ENCODE results near the gene KCTD16.

The KCTD16 gene

DNA sequence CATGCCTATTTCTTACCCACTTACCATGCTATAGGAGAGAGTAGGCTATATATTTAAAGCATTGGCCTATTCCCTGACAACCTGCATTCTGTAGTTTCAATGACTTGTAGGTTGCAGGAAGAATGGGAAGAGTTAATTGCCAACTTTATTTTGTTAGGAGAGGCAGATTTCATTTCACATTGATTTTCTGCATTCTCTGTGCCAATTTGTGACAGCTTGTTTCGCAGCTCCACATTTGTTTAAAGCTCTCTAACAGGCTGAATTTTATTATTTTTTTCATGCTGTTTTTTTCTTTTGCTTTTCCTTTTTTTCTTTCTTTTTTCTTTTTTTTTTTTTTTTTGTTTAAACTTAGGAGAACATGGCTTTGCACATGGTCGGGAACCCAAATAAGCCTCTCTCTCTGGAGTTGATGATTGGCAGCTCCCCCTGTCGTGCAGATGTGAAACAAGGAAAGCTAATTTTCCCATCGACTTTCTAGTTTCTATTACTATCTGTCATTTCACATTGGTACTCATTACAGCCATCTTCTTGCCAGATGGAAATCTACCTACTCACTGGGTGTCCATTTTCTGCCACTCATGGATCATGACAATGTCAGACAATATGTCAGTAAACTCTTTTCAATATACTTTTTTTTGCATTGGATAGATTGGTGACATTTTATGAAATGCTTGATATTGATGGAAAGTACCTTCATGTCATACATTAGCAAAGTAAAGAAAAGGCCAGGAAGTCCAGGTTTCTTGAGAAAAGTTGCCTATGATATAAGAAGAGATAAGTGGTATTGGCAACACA, 223.2 kb downstream of the KCTD16 start:
- in situ Hi-C loops (cut with HindIII; ENCODE audit: low sequenced_read_pairs), result no loop called here

DNA sequence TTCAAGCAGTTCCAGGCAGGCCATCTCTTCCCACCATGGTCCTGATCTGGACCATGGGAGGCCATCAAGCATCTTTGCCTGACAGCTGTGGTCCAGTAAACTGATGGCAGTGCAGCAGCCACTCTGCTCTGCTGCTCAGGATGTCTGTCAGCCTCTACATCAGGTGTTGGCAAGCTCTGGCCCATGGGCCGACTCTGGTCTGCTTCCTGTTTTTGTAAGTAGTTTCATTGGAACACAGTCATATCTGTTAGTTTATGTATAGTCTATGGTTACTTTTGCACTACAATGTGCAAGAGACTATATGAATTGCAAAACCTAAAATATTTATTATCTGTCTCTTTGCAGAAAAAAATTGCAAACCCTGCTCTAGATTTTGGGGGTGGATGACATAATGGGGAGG, 225.0 kb downstream of the KCTD16 start:
- in situ Hi-C loops (cut with HindIII; ENCODE audit: low sequenced_read_pairs), result no loop called here

DNA sequence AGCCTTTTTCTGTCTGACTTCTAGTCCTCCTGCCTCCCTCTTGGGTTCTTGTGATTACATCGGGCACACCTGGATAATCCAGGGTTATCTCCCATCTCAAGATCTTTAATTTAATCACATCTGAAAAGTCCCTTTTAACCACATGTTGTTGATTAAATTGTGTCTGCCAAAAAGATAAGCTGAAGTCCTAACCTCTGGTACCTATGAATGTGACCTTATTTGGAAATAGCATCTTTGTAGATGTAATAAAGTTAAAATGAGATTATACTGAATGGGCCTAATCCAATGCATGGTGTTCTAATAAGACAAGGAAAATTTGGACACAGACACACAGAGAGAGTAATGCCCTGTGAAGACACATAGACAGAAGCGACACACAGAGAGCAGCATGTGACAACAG, 232.4 kb downstream of the KCTD16 start:
- in situ Hi-C loops (cut with HindIII; ENCODE audit: low sequenced_read_pairs), result no loop called here

DNA sequence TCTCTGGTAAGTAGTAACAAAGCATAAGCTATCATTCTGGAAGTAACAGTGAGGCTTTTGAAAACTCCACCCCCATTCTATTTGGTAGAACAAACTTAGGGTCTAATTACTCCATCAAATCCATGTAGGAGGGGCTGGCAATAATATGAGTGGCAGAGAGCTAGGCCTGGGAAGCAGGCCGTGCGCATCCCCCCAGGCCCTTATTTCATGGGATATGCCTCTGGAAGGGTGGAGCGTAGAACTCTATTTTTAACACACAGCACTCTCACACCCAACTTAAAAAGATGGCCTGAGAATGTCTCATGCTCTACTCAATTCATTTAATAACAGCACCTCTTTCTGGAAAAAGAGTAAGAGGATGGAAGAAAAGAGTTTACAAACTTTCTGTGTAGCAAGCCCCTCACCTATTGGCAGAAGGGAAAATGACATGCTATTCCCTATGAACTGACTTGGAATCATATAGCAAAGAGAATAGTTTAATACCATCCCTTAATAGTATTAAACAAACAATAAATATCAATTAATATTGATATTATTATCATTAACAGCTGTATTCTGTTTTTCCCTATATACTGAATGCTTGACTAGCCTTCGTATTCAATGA, 233.2 kb downstream of the KCTD16 start:
- in situ Hi-C loops (cut with HindIII; ENCODE audit: low sequenced_read_pairs), result no loop called here

DNA sequence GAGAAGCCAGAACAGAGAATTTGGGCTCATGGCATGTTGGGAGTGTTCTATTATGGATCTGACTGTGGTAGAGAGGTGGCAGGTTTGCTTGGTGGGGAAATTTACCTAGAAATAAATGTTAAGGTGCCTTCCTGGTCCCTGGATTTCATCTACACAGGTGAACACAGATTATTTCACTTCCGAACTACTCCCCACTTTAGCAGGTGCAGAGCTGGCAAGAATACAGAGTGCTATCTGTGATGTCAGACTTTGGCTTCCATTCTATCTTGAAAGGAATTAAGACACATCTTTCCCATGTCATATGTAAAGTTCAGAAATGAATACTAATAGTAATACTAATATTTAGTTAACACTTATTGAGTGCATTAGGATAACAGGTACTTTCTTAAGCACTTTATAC, 234.0 kb downstream of the KCTD16 start:
- in situ Hi-C loops (cut with HindIII; ENCODE audit: low sequenced_read_pairs), result no loop called here

- in situ Hi-C loops (cut with HindIII; ENCODE audit: low sequenced_read_pairs), result no loop called here
These were observed 235.3 kb downstream of the KCTD16 start for GRCh38 chr5:144405991-144406390.

GRCh38 chr5:144406442-144406841, 235.8 kb downstream of the KCTD16 start:
- in situ Hi-C loops (cut with HindIII; ENCODE audit: low sequenced_read_pairs), result no loop called here

GRCh38 chr5:144414202-144415029, 243.7 kb downstream of the KCTD16 start:
- in situ Hi-C loops (cut with HindIII; ENCODE audit: low sequenced_read_pairs), result loop anchor here (5.0 kb wide), 1 partner anchor 102 kb away; no protein-coding TSS in a partner anchor

- in situ Hi-C loops (cut with HindIII; ENCODE audit: low sequenced_read_pairs), result loop anchor here (5.0 kb wide), 1 partner anchor 104 kb away; no protein-coding TSS in a partner anchor
These were observed 245.5 kb downstream of the KCTD16 start for GRCh38 chr5:144416196-144416595.

GRCh38 chr5:144418719-144419118, 248.0 kb downstream of the KCTD16 start:
- in situ Hi-C loops (cut with HindIII; ENCODE audit: low sequenced_read_pairs), result loop anchor here (5.0 kb wide), 1 partner anchor 106 kb away; no protein-coding TSS in a partner anchor

DNA sequence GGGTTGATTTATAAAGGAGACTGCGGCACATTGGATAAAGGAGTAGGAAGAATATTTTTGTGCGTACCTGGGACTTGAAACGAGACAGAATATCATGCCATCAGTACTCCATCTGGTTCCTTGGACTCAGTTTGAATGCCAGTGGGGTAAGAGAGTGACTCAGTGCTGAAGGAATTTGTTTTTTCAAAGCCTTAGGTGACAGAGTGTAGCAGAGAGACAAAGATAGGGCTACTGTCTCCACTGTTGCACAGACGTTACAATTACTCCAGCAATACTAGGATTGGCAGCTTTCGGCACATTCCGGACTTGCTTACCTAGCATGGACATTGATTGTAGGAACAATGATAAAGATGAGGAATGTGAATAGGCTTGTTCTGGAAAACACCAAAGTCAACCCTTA, 250.7 kb downstream of the KCTD16 start:
- in situ Hi-C loops (cut with HindIII; ENCODE audit: low sequenced_read_pairs), result no loop called here

DNA sequence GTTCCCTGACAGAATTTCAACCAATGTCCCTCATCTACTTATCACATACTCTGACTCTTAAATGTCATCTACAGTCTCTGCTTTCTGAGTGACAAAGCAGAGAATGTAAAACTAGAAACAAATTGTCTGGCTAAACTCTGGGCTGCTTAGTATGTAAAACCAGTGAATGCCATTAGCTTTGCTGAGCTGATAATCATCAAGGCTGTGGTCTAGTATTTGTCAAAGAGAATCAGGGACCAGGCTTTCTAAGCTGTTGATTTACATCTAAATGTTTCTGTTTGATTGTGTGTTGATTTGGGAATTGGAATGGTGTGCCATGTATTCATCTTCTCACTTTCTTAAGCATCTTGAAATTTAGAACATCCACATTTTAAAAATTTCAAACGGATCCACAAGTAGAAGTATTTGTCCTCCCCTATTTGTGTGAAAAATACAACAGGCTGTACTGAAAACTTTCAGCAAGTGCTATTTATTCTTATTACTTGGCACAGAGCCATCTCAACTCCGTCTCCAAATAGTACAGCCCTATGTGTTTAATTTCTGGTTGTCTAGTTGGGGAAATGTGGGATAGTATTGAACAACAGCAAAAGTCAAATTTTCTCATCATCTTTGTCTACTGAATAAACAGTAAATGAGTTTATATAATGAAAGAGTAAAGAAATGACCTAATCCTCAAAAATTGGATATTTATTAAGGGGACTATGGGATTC, 251.5 kb downstream of the KCTD16 start:
- in situ Hi-C loops (cut with HindIII; ENCODE audit: low sequenced_read_pairs), result no loop called here

- in situ Hi-C loops (cut with HindIII; ENCODE audit: low sequenced_read_pairs), result no loop called here
These were observed 257.2 kb downstream of the KCTD16 start for GRCh38 chr5:144427866-144428265.

- in situ Hi-C loops (cut with HindIII; ENCODE audit: low sequenced_read_pairs), result no loop called here
These were observed 257.7 kb downstream of the KCTD16 start for GRCh38 chr5:144428326-144428725.

DNA sequence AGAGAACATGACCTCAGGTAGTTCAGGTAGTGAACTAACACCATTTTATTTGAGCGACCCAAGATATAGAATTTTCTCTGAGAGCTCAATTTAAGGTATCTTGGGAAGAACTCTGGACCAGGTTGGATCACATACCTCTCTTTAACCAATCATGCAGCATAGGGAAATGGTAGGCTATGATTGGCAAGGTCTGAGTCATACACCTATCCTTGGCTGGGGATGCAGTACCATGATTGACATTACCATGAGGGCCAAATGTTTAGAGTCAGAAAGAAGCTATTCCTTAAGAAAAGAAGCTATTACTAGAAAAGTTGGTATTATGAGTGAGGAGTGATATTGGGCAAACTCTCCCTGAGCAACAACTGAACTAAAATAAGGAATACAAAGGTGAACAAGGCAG, 258.7 kb downstream of the KCTD16 start:
- in situ Hi-C loops (cut with HindIII; ENCODE audit: low sequenced_read_pairs), result no loop called here

- in situ Hi-C loops (cut with HindIII; ENCODE audit: low sequenced_read_pairs), result no loop called here
These were observed 259.2 kb downstream of the KCTD16 start for GRCh38 chr5:144429905-144430304.

GRCh38 chr5:144433140-144433822, 262.6 kb downstream of the KCTD16 start:
- in situ Hi-C loops (cut with HindIII; ENCODE audit: low sequenced_read_pairs), result no loop called here

DNA sequence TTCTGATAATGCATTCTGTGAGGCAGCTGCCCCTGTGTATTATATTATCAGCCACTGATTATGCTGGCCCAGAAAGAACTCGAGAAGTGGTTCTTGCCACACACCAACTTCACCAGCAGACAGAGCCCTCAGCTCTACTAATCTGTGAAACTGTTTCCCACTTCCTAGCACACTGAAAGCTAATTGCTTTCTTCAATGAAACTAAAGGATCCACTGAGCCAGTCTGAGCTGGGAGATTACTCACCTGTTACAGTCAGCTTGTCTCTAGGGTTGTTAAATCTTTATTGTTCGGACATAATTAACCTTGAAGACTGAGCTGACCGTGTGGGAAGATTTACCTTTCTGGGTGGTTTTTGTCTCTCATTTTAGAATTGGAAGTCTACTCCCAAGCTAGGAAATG, 263.2 kb downstream of the KCTD16 start:
- in situ Hi-C loops (cut with HindIII; ENCODE audit: low sequenced_read_pairs), result no loop called here

DNA sequence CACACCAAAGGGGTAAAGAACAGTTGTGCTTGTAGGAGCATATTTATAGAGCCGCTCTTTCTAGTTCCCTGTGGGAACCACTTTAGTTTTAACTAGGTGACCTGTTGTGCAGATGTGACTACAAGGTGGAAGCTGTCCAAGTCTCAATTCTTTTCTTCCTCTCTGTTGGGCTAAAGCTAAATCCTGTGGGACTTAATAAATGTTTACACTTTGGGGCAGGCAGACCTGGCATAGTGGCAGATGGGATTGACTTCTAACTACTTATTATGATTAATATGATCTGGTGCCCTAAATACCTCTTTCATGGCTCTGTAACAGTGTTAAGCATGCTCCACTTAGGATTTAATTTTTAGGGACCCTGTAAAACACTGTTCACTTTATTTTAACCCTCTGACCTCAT, 265.3 kb downstream of the KCTD16 start:
- in situ Hi-C loops (cut with HindIII; ENCODE audit: low sequenced_read_pairs), result no loop called here

DNA sequence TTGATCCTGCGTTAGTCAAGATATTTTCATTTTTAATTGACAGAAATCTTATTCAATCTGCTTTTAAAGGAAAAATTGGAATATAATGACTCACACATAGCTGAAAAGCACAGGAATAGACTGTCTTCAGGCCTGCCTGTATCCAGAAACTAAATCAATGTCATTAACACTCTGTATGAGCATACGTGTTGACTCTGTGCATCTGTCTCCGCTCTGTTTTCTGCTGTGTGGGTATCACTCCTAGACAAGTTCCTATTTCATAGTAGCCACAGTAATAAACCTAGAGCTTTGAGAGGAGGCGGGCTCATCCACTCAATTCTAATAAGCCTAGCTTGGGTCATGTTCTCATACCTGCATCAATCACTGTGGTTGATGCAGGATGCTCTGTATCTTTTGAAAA, 267.6 kb downstream of the KCTD16 start:
- in situ Hi-C loops (cut with HindIII; ENCODE audit: low sequenced_read_pairs), result no loop called here

Data from endothelial cell of hepatic sinusoid (primary cell).